ENCODE measurements around the gene ARHGAP15.
A peak's percentile ranks its signal among the peaks of the same experiment; 100 is the strongest.
"Not testable (repeated sequence)": the region's sequence is repeated elsewhere in the genome, so short reads cannot be mapped to it uniquely, and the experiment has no call there.

Gene ARHGAP15

GRCh38 chr2:143499061-143499460, 369.8 kb downstream of the ARHGAP15 start:
- DNase-seq: no peak

DNA sequence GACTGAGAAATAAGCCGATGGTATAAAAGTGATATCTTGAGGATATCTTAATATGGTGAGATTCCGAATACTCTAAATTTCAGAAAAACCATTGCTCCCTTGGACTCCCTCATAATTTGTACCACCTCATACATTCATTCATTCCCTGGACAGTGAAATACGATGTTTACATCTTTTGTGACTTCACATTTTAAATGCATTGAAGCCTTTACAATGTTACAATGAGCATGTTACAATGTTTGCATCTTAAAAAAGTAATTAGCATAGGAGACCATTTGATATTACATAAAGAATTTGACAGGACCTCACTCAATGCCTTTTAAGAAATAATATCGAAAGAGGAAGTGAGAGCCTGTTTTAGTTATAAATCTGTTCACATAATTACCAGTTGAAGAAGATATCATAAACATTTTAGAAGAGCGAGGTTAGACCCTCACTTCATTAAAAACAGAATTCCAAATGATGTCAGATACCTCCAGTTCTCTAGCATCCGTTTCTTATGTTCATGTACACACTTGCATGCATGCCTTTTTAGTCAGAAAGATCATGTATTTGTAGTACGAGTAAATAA, 372.0 kb downstream of the ARHGAP15 start:
- DNase-seq: no peak

DNA sequence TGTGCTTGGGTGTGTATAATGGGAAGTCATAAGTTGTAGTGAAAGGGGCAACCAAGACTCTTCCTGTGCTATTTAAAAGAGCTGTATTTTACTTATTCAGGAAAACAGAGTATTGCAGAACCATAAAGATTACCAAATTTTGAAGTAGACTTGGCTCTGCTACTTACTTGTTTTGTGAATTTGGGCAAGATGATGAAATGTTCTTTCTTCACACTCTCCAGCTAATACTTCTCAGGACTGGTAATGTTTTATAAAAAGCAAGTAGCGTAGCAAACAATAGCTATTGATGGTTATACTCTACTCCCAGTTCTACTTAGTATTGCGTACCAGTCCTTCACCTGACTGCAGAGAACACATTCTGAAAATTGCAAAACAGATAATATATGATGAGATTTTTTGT, 374.1 kb downstream of the ARHGAP15 start:
- DNase-seq: no peak

DNA sequence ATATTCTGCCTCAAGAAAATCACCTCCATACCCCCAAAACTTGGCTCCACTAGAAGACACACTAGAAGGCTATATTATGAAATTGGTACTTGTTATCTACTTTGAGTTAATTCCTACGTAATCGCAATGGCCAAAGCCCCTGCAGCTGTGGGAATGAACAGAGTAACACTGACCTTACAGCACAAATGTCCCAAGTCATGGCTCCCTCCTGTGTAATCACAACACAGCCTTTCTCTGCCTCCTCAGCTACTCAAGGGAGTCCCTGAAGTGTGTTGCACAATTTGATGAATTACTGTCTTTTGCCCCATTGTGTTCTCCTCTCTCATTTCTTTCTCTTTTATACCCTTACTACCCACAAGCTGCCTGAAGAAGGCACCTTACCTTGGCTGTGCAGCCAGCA, 375.2 kb downstream of the ARHGAP15 start:
- no peak for DNase-seq

DNA sequence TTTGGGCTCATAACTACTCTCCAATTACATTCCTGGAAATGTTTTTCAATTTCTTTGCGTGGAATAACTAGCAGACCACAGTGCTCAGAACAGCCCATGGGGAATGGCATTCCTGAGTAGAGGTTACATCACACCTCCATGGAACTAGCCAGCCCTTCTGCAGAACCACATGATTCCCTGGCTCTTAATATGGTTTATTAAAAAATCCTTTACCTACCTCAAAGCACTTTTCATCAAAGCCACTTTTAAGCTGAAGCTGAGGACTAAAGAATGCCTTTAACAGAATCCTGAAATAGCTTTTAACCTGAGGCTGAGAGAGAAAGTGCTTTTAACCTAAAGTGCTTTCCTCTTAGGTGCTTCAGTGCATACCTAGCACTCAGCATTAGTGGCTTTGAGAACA, 376.3 kb downstream of the ARHGAP15 start:
- DNase-seq: no peak

GRCh38 chr2:143513081-143513480, 383.9 kb downstream of the ARHGAP15 start:
- peak in 1 of 2 donors; percentile 54 for DNase-seq

GRCh38 chr2:143514413-143514812, 385.2 kb downstream of the ARHGAP15 start:
- DNase-seq: no peak

GRCh38 chr2:143515318-143515717, 386.1 kb downstream of the ARHGAP15 start:
- no peak for DNase-seq

DNA sequence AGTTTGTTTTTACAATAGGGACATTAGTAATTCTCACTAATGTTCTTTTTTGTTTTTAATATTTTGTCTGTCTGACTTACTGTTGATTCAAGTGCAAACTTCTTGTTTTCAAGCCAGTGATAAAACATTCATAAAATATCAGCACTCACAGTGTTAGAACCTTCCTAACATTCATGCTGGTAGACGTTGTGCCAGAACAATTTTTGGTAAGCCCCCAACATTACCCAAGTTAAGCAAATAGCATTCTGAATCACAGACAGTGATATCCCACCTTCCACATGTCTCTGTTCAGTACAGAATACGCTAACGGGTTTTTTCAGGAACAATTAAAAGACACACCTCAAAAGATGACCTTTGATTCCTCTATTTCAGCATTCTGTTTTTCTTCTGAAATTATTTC, 390.3 kb downstream of the ARHGAP15 start:
- no peak for DNase-seq

DNA sequence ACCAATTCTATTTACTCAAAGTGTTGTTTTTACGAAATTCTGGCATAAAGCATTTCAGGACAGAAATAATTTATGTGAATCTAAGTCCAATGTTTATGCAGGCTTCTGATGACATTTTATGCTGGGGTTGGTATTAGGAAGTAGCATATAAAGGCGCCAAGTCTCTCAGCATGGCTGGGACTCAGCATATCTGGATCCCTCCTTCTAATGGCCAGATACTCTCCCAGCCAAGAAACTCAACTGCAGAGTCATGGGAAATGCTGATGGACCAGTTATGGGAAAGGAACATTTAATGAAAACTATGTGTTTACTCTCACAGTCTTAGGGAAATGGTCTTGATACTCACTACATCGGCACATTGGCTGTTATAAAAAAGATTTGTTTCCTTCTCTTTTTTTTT, 392.2 kb downstream of the ARHGAP15 start:
- no peak for DNase-seq

- DNase-seq: no peak
These were observed 393.5 kb downstream of the ARHGAP15 start for GRCh38 chr2:143522699-143523098.

DNA sequence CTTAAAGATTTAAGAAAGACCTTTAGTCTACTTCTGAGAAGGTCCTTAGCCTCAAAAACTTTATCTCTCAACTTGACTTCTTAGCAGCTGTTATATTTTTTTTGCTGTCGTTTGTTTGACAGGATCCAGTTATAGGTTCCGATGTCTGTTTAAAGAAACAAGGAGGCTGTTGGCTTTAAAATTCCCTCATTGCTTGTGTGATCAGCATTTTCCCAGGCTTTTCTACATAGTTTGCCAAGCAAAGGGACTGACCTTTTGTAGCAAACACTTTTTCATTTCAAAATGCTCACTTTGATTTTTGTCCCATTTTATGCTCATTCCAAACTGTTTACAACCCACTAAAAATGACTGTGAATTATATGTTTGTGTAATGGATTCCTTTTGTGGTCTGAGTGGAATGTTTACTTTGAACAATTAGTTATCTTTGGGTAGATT, 394.9 kb downstream of the ARHGAP15 start:
- DNase-seq: no peak

DNA sequence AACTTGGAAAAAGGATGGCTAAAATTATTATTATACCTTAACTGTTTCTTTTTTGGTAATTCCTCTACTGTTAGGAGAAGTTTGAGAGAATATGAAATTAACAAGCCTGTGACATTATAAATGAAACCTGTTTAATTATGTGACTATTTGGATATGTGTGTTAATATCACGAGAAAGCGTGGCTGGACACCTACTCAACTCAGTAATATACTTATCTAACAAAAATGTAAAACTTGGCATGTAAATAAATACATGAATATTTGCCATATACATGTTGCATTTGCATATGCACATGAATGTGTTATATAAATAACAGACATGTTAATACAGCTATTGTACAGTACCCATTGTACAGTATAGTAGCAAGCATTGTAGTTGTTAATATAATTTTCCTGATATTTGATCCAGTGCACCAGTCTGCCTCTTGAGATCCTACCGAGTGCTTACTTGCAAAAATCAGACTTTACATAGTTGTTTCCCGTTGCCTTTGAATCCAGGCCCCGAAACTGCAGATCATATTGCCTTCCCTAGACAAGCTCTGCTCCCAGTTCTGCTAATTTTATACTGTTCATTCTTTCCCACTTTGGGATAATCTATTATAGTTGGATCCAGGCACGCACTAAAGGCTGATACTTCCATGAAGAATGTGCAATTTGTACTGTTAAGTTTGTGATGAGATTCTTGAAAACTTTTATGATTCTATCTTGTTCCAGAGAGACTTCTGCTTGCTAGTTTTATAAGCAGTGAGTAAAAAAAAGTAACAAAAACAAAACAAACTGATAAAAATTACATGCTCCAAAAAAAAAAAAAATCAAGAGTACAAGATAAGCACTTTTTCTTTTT, 395.6 kb downstream of the ARHGAP15 start:
- no peak for DNase-seq

- no peak for DNase-seq
These were observed 396.2 kb downstream of the ARHGAP15 start for GRCh38 chr2:143525402-143525860.

DNA sequence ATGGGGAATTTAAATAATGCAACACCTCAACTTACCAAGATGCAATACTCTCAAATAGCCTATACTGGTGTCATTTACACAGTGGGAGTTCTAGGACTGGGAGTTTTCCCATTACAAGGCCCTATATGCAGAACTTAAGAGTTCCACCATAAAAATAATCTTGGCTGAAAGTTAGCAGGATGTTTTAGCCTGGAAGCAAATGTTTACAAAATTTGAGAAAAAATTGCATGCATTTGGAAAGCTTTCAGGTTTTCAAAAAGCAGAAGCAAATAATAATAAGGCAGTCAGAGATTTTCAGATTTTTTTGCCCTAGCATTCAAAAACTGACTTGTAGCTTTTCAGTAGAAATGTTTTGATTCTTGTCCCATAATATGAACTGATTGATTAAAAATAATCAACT, 397.3 kb downstream of the ARHGAP15 start:
- DNase-seq: no peak

GRCh38 chr2:143528021-143528420, 398.8 kb downstream of the ARHGAP15 start:
- no peak for DNase-seq

GRCh38 chr2:143529118-143529720, 400.0 kb downstream of the ARHGAP15 start:
- no peak for DNase-seq

DNA sequence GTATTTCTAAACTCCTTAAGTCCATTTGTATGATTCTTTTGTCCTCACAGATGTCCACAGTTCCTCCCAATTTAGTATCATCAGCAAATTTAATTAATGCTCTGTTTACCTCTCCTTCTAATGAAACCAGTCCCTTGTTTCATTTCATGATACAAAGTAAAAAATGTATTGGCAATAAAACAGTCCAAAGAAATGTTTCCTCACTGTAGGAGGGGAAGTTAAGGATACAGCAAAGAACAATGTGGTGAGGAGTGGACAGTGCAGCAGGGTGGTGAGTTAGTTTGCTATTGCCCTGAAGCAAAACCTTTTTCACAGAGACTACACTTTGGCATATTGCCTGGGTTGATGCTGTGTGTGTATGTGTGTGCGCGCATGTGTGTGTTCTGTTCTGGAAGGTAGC, 401.5 kb downstream of the ARHGAP15 start:
- DNase-seq: no peak

DNA sequence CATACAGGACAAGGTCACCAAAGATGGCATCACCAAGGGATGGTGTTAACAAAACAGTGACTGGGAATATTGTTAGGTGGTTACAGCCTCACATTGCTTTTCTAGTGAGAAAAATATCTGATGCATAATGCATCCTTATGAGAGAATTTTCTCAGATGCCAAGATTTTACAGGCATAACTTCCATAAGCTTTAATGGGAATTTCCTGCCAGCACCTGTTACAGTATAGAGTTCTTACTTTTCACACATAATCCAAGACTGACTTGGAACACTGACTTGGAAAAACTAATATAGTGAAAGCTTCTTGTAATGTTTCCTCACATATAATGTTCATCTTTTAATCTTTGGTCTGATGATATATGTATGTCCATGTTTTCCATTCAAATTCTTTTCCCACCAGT, 402.8 kb downstream of the ARHGAP15 start:
- DNase-seq: no peak

DNA sequence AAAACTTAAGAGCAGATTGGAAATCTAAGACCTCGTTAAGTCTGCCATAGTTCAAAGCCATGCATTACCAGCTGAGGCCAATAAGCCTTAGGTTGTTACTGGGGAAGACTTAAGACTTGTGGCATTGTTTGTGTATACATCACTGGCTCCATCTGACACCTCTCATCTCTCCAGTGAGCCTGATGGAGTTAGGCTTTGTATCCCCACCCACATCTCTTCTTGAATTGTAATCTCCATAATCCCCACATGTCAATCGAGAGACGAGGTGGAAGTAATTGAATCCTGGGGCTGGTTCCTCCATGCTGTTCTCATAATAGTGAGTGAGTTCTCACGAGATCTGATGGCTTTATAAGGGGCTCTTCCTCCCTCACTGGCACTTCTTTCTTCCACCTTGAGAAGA, 404.6 kb downstream of the ARHGAP15 start:
- no peak for DNase-seq

GRCh38 chr2:143535802-143536201, 406.6 kb downstream of the ARHGAP15 start:
- DNase-seq: no peak

GRCh38 chr2:143541899-143542298, 412.7 kb downstream of the ARHGAP15 start:
- not testable (repeated sequence) for DNase-seq

- DNase-seq: no peak
These were observed 416.1 kb downstream of the ARHGAP15 start for GRCh38 chr2:143545059-143545948.

Measured in hippocampal formation (tissue), 2 donors.